Endodermal cell (in vitro differentiated cells): ENCODE measurements around the gene CD19. TPM values are rescaled to one million over a fixed set of nuclear protein-coding genes. Genes with fewer than 3 reads are reported as not detected.
A peak's percentile ranks its signal among the peaks of the same experiment; 100 is the strongest.

ENCODE experiments used
- DNase-seq: peaks from one replicate; pipeline ENCODE4 v3.0.0-alpha.2; 2017
- H3K27ac ChIP-seq: 2 replicates; pipeline ENCODE4 v1.5.1; 2013; ENCODE audit warnings: mild to moderate bottlenecking, low read depth, low read length, moderate library complexity
- H3K27me3 ChIP-seq: 2 replicates; pipeline ENCODE4 v1.6.1; 2013; ENCODE audit warnings: mild to moderate bottlenecking, low read length, moderate library complexity; ENCODE audit not compliant: insufficient read depth, control insufficient read depth, poor library complexity, severe bottlenecking
- H3K36me3 ChIP-seq: 2 replicates; pipeline ENCODE4 v1.7.0; 2013; ENCODE audit warnings: mild to moderate bottlenecking, low read length, moderate library complexity; ENCODE audit not compliant: control insufficient read depth, insufficient read depth
- H3K4me1 ChIP-seq: one replicate; pipeline ENCODE4 v1.7.0; 2013; ENCODE audit warnings: low read length; ENCODE audit not compliant: control insufficient read depth, insufficient read depth
- H3K4me3 ChIP-seq: 2 replicates; pipeline ENCODE4 v1.5.1; 2013; ENCODE audit warnings: mild to moderate bottlenecking, low read length, moderate library complexity
- H3K9ac ChIP-seq: 2 replicates; pipeline ENCODE4 v1.6.1; 2013; ENCODE audit warnings: mild to moderate bottlenecking, low read length, moderate library complexity; ENCODE audit not compliant: poor library complexity, severe bottlenecking; ENCODE audit errors: extremely low read depth
- H3K9me3 ChIP-seq: 2 replicates; pipeline ENCODE4 v1.6.1; 2013; ENCODE audit warnings: mild to moderate bottlenecking, low read length, moderate library complexity; ENCODE audit not compliant: control insufficient read depth
- H3K27ac Mint-ChIP-seq: 2 replicates; pipeline ENCODE4 v1.8.0; 2020; ENCODE audit warnings: mixed read lengths
- H3K27me3 Mint-ChIP-seq: 2 replicates; pipeline ENCODE4 v1.8.0; 2021; ENCODE audit warnings: mild to moderate bottlenecking, mixed read lengths; ENCODE audit not compliant: insufficient read depth
- H3K36me3 Mint-ChIP-seq: 2 replicates; pipeline ENCODE4 v1.8.0; 2020; ENCODE audit warnings: low read depth, mixed read lengths
- H3K4me1 Mint-ChIP-seq: 2 replicates; pipeline ENCODE4 v1.8.0; 2020; ENCODE audit warnings: mixed read lengths
- H3K4me3 Mint-ChIP-seq: 2 replicates; pipeline ENCODE4 v1.8.0; 2020; ENCODE audit warnings: mild to moderate bottlenecking, moderate library complexity, mixed read lengths
- H3K9me3 Mint-ChIP-seq: 2 replicates; pipeline ENCODE4 v1.8.0; 2020; ENCODE audit warnings: mild to moderate bottlenecking, mixed read lengths
- WGBS, 2 experiments: methylation state at CpG; one replicate each; pipeline versions ENCODE4 v1.1.5 to v1.1.7; 2013; ENCODE audit warnings: missing lambda C conversion rate in 2 of 2, mixed read lengths in 1 of 2; ENCODE audit not compliant: insufficient coverage in 1 of 2, insufficient read length in 1 of 2; 5-methylcytosine and 5-hydroxymethylcytosine counted together
- total RNA-seq, 2 donors: library from RNA; stranded (reverse); fragmentation: NEBNext Ultra II Directional in 1 of 2; extraction: Animal tissue kit (Norgen Biotek cat#: 25700) in 1 of 2; gene quantifications; 2 replicates in 1 of 2; 3 replicates in 1 of 2; pipeline ENCODE4 v1.2.1, GENCODE V29; 2021
- TF ChIP-seq, protein P1 (sequence below): fragments of 200-600 bp; sonication (generic); conservative IDR thresholded peaks from 2 replicates; pipeline ENCODE4 v1.5.0; 2021; ENCODE audit warnings: antibody characterized with exemption, mild to moderate bottlenecking

The CD19 gene
- total RNA-seq, 2 donors from 2014 or later, result not detected

DNA sequence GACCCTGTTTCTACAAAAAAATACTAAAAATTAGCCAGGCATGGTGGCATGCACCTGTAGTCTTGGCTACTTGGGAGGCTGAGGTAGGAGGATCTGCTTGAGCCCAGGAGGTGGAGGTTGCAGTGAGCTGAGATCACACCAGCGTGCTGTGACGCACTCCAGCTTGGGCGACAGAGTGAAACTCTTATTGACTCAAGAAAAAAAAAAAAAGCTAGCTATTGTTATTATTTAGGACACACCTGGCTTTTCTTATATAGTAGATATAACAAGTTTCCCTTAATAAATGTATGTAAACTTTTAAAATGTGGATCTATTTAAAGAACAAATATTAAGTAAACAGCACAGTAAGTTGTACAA is 8.6 kb upstream of the CD19 start:
- H3K4me3 ChIP-seq, result no peak overlapping the region
- no peak overlapping the region for H3K27ac ChIP-seq
- H3K27me3 Mint-ChIP-seq, result peaks cover 2% of the 10 kb centered on the region
- H3K4me3 Mint-ChIP-seq, result no peak overlapping the region
- no peaks in the 10 kb centered on the region for H3K27me3 ChIP-seq
- H3K9ac ChIP-seq, result no peak overlapping the region
- peaks cover 9% of the 10 kb centered on the region for H3K4me1 Mint-ChIP-seq
- no peak for DNase-seq
- no peaks in the 10 kb centered on the region for H3K36me3 ChIP-seq
- 97 to 100% methylated on average over 1 to 3 of the region's 3 CpGs for WGBS, 2 experiments
- H3K36me3 Mint-ChIP-seq, result peaks cover 19% of the 10 kb centered on the region
- H3K4me1 ChIP-seq, result no peaks in the 10 kb centered on the region
- peak overlapping the region; percentile 83 for H3K27ac Mint-ChIP-seq
- TF ChIP-seq, protein P1, sequence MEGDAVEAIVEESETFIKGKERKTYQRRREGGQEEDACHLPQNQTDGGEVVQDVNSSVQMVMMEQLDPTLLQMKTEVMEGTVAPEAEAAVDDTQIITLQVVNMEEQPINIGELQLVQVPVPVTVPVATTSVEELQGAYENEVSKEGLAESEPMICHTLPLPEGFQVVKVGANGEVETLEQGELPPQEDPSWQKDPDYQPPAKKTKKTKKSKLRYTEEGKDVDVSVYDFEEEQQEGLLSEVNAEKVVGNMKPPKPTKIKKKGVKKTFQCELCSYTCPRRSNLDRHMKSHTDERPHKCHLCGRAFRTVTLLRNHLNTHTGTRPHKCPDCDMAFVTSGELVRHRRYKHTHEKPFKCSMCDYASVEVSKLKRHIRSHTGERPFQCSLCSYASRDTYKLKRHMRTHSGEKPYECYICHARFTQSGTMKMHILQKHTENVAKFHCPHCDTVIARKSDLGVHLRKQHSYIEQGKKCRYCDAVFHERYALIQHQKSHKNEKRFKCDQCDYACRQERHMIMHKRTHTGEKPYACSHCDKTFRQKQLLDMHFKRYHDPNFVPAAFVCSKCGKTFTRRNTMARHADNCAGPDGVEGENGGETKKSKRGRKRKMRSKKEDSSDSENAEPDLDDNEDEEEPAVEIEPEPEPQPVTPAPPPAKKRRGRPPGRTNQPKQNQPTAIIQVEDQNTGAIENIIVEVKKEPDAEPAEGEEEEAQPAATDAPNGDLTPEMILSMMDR, result no peak
- no peaks in the 10 kb centered on the region for H3K9me3 Mint-ChIP-seq
- no peaks in the 10 kb centered on the region for H3K9me3 ChIP-seq

DNA sequence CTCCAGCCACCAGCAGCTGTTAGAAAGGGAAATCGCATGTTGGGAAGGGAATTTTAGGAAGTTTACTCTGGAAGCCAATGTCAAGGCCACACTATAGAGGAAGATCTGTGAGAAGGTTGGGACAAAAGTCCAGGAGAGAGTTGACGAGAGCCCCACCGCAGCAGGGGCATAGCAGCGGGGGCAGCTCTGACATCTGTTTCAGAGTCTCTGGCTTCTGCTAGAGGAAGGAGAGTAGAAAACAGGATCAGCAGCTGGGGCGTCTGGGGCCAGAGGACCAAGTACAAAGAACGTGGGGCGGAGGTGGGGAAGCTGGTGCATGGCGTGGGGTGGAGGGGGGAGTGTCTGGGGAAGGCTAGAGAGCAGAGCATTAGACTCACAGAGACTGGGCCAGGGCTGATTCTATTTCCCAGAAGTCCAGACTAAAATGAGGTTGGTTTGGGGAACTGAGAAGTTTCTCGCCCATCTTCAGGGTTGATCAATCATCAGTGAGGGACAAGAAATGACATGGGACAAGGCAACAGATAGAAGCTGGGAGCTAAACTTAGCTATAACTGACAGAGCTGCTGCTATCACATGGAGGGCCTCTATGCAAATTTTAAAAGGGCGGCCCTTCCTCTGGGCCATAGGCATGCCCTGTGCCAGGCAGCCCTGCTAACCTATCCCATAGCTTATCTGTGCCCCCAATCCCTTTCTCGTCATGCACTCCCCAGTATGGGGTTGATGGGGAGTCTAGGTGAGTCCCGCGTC is 7.9 kb upstream of the CD19 start:
- 79 to 92% methylated on average over 11 to 13 of the region's 13 CpGs for WGBS, 2 experiments
- peak overlapping the region; percentile 88 for H3K27ac Mint-ChIP-seq
- Histone ChIP-seq H3K36me3 (no peaks in the 10 kb centered on the region), H3K27ac (no peak overlapping the region), H3K9ac (no peak overlapping the region), H3K4me3 (peak overlapping the region; percentile 86), H3K4me1 (no peaks in the 10 kb centered on the region), H3K27me3 (no peaks in the 10 kb centered on the region), H3K9me3 (no peaks in the 10 kb centered on the region)
- peaks cover 2% of the 10 kb centered on the region for H3K27me3 Mint-ChIP-seq
- H3K36me3 Mint-ChIP-seq, result peaks cover 16% of the 10 kb centered on the region
- no peak for DNase-seq
- TF ChIP-seq, protein P1, result no peak
- peak overlapping the region; percentile 91 for H3K4me3 Mint-ChIP-seq
- peaks cover 9% of the 10 kb centered on the region for H3K4me1 Mint-ChIP-seq
- no peaks in the 10 kb centered on the region for H3K9me3 Mint-ChIP-seq

DNA sequence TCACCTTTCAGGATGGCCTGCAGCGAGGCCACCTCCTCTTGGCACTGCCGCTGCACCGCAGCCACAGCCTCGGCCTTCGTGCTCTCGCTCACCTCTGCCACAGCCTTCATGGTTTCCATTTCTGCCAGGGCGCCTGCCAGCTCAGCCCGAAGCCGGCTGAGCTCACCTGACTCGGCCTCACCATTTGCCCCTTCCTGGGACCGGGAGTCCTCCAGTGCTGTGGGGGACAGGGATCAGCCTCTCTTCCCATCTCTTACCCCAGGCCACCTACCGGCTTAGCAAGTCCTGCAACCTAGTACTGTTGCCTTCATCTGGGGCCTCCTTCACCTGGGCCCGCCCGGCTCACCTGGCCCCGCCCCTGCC is 7.4 kb upstream of the CD19 start:
- Histone ChIP-seq H3K27ac (no peak overlapping the region), H3K9me3 (no peaks in the 10 kb centered on the region), H3K27me3 (no peaks in the 10 kb centered on the region), H3K9ac (no peak overlapping the region), H3K36me3 (no peaks in the 10 kb centered on the region), H3K4me3 (peak overlapping the region; percentile 86), H3K4me1 (no peaks in the 10 kb centered on the region)
- peak overlapping the region; percentile 91 for H3K4me3 Mint-ChIP-seq
- H3K27ac Mint-ChIP-seq, result peak overlapping the region; percentile 88
- 31 to 55% methylated on average over 10 to 15 of the region's 15 CpGs for WGBS, 2 experiments
- H3K27me3 Mint-ChIP-seq, result peaks cover 2% of the 10 kb centered on the region
- peaks cover 9% of the 10 kb centered on the region for H3K4me1 Mint-ChIP-seq
- H3K9me3 Mint-ChIP-seq, result no peaks in the 10 kb centered on the region
- DNase-seq, result no peak
- peaks cover 10% of the 10 kb centered on the region for H3K36me3 Mint-ChIP-seq
- TF ChIP-seq, protein P1, result peak; percentile 73
